Activated naive CD4-positive, alpha-beta T cell treated with anti-CD3 and anti-CD28 coated beads, Interleukin-2, amount 10 ng/mL, durations not matched to agents 7 days and 5 days (primary cell): ENCODE measurements around the gene HGS.
A peak's percentile ranks its signal among the peaks of the same experiment; 100 is the strongest.

Source experiments
- CTCF ChIA-PET: fragments of 350-600 bp; sonication (Branson Sonifier 250); formaldehyde crosslinking; loops from one replicate; lab custom pipeline; 2021; ENCODE audit warnings: antibody characterized with exemption; lab: Charles Lee
- DNase-seq: peaks from one replicate; pipeline ENCODE4 v3.0.0-alpha.2; 2020
- H3K27ac Mint-ChIP-seq: one replicate; pipeline ENCODE4 v1.8.0; 2021; ENCODE audit warnings: mild to moderate bottlenecking, moderate library complexity, mixed read lengths
- H3K27me3 Mint-ChIP-seq: one replicate; pipeline ENCODE4 v1.8.0; 2021; ENCODE audit warnings: mild to moderate bottlenecking, mixed read lengths
- H3K36me3 Mint-ChIP-seq: one replicate; pipeline ENCODE4 v1.8.0; 2021; ENCODE audit warnings: mixed read lengths
- H3K4me1 Mint-ChIP-seq: one replicate; pipeline ENCODE4 v1.8.0; 2021; ENCODE audit warnings: mixed read lengths
- H3K4me3 Mint-ChIP-seq: one replicate; pipeline ENCODE4 v1.8.0; 2021; ENCODE audit warnings: mild to moderate bottlenecking, moderate library complexity, mixed read lengths
- H3K9me3 Mint-ChIP-seq: one replicate; pipeline ENCODE4 v1.8.0; 2021; ENCODE audit warnings: mixed read lengths

Gene HGS

DNA sequence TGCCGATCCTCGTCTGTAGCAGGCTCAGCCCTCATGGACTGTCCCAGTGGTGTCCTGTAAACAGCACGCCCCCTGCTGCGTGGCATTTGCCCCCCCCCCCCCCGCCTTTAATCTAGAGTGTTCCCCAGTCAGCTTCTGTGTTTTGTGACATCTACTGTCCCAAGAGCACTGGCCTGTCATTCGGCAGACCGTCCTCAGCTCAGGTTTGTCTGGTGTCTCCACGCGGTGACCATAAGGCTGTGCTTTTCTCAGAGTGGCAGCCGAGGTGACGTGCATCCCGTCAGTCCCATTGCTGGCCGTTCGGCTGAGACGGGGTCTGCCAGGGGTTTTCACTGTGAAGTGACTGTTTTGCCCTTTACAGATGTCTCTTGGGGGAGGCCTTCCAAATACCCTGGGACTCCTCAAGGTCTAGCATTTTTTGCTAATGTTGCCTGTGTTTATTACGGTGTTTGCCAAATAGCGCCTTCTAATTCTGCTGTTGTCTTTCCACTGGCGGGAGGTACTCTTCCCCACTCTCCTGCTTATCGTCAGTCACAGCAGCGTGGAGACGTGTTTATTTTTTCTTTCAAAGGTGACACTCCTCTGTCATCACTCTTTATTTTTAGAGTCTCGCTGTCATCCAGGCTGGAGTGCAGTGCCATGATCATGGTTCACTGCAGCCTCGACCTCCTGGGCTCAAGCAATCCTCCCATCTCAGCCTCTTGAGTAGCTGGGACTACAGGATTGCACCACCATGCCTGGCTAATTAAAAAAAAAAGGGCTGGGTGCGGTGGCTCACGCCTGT lies 13.6 kb downstream of the HGS start:
- no peaks in the 10 kb centered on the region for H3K9me3 Mint-ChIP-seq
- H3K4me1 Mint-ChIP-seq: peaks cover 21% of the 10 kb centered on the region
- no peak for DNase-seq
- no peaks in the 10 kb centered on the region for H3K27me3 Mint-ChIP-seq
- peak overlapping the region; percentile 2 for H3K27ac Mint-ChIP-seq
- CTCF ChIA-PET: interaction anchor here (1.5 kb wide), 1 partner anchor 14 kb away, joined by 3 read pairs; the partner anchor contains the start of genes ARL16 and HGS
- H3K36me3 Mint-ChIP-seq: peaks cover 41% of the 10 kb centered on the region
- H3K4me3 Mint-ChIP-seq: no peak overlapping the region

DNA sequence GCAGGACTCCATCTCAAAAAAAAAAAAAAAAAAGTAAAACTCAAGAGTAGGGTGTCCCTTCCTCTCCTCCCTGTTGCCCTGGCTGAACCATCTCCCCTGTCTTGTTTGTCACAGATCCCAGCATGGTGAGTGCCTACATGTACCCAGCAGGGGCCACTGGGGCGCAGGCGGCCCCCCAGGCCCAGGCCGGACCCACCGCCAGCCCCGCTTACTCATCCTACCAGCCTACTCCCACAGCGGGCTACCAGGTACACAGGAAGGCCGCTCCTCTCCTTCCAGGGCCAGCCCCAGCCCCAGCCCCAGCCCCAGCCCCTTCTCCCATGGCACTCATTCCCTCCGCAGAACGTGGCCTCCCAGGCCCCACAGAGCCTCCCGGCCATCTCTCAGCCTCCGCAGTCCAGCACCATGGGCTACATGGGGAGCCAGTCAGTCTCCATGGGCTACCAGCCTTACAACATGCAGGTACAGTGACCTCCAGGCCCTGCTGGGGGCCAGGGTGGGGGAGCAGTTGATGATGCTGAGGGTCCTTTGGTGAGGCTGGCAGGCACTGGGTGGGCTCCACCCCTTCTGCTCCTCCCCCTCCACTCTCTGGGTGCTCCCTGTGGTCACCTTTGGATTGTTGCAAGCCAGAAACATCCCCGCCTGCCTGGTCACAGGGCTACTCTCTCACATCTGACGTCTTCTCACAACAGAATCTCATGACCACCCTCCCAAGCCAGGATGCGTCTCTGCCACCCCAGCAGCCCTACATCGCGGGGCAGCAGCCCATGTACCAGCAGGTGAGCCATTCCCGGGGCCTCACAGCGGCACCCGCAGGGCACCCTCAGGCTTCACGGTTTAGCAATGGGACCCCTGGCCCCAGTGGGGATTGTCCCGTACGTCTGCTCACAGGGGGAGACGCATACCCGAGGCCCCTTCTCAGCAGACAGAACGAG lies 16.8 kb downstream of the HGS start:
- H3K4me1 Mint-ChIP-seq: peaks cover 35% of the 10 kb centered on the region
- peaks cover 53% of the 10 kb centered on the region for H3K36me3 Mint-ChIP-seq

DNA sequence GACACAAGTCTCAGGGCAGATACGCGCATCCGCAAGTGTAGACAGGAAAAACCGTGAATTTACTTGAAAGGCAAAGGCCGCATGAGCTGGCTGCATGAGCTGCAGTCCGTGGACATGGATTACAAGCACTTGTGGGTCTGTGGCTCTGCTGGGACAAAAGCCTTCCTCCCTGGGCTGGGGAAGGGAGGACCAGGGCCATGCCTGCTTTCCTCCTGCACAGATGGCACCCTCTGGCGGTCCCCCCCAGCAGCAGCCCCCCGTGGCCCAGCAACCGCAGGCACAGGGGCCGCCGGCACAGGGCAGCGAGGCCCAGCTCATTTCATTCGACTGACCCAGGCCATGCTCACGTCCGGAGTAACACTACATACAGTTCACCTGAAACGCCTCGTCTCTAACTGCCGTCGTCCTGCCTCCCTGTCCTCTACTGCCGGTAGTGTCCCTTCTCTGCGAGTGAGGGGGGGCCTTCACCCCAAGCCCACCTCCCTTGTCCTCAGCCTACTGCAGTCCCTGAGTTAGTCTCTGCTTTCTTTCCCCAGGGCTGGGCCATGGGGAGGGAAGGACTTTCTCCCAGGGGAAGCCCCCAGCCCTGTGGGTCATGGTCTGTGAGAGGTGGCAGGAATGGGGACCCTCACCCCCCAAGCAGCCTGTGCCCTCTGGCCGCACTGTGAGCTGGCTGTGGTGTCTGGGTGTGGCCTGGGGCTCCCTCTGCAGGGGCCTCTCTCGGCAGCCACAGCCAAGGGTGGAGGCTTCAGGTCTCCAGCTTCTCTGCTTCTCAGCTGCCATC lies 17.7 kb downstream of the HGS start:
- no peaks in the 10 kb centered on the region for H3K27me3 Mint-ChIP-seq
- CTCF ChIA-PET: interaction anchor here (0.8 to 1.7 kb wide), 3 partner anchors 18 to 30 kb away, joined by 3 to 8 read pairs (median 4); partner anchors contain the start of genes ARL16 and HGS
- H3K9me3 Mint-ChIP-seq: no peaks in the 10 kb centered on the region
- peak overlapping the region; percentile 97 for H3K27ac Mint-ChIP-seq
- DNase-seq: peak; percentile 42
- H3K4me3 Mint-ChIP-seq: peak overlapping the region; percentile 86
- H3K36me3 Mint-ChIP-seq: peaks cover 60% of the 10 kb centered on the region
- H3K4me1 Mint-ChIP-seq: peaks cover 42% of the 10 kb centered on the region

More for the DNA sequence above, 16.8 kb downstream of the HGS start:
- Mint-ChIP-seq H3K4me3 (peak overlapping the region; percentile 86), H3K27me3 (no peaks in the 10 kb centered on the region), H3K27ac (no peak overlapping the region), H3K9me3 (no peaks in the 10 kb centered on the region)
- DNase-seq: no peak
- CTCF ChIA-PET: no interaction called here

DNA sequence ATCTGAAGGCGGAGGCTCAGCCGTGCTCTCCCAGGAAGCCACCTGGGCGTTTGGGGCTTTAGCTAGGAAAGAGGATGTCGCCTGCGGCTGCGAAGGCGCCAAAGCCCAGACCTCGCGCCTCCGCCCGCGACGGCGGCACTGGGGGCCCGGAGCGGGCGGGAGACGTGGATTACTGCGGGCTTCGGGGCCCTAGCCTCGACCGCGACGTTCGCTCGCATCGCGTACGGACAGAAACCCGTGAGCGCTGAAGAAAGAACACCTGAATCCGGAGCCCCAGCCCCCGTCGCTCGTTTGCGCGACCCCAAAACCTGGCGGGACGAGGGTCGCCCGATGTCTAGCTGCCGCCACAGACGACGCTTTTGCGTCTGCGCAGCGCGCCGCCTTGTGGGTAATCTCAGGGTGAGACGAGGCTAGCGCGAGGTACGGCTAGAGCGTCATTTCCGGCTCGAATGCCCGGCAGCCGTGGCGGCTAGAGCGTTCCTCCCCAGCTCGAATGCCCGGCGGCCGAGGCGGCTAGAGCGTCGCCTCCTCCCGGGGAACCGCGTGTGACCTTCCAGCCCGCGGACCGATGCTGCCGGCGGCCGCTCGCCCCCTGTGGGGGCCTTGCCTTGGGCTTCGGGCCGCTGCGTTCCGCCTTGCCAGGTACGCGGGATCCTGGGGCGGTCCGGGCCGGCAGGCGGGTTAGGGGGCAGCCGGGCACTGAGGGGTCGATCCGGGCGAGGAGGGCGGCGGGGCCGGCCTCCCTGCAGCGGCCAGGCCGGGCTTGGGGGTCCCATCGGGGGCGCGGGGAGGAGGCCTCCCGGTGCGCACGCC lies 19.3 kb downstream of the HGS start, which contains the start of gene MRPL12:
Gene MRPL12, plus strand, starts transcription at position 434 of the 813 bp plus-strand sequence. Its CDS starts 135 bp downstream, at position 569.
- H3K36me3 Mint-ChIP-seq: peaks cover 48% of the 10 kb centered on the region
- peak within 1 kb of the TSS; percentile 97 for H3K27ac Mint-ChIP-seq
- H3K9me3 Mint-ChIP-seq: no peaks in the 10 kb centered on the region
- H3K27me3 Mint-ChIP-seq: no peaks in the 10 kb centered on the region
- CTCF ChIA-PET: interaction anchor here (0.8 to 1.7 kb wide), 3 partner anchors 20 to 223 kb away, joined by 3 to 8 read pairs (median 4); partner anchors contain the start of genes ARL16 and HGS
- DNase-seq: peak; percentile 93
- peak within 1 kb of the TSS; percentile 86 for H3K4me3 Mint-ChIP-seq
- peaks cover 42% of the 10 kb centered on the region for H3K4me1 Mint-ChIP-seq

DNA sequence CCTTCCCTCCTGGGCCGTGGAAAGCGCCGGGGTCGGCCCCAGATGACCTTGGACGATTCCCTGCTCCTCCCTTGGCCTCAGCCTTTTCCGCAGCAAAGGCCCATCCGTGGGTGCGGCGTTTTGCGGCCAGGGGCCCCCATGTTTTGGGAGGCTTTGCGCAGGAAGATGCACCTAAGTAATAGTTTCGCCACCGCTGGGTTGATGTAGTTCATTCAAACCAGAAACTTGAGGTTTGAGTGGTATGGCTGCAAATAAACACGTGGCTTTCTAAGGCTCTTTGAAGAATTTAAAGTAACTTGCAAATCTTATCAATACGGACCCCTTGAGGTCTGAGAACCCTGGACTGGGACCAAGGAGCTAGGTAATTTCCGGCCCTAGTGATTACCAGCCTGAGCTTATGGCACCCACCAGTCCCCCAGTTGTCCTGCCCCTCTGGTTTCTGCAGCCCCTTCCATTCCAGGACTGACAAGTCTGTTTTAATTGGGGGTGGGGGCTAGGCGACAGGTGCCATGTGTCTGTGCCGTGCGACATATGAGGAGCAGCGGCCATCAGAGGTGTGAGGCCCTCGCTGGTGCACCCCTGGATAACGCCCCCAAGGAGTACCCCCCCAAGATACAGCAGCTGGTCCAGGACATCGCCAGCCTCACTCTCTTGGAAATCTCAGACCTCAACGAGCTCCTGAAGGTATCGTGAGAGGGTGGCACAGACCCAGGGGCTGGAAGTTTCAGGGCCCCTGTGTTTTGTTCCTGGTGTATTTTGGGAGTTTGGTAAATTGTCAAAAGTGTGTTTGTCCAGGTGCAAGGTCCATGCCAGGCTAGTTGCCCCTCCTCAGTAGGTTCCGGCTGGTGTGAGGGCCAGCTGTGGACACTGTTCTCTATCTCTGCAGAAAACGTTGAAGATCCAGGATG lies 20.2 kb downstream of the HGS start:
- CTCF ChIA-PET: interaction anchor here (0.8 kb wide), 1 partner anchor 222 kb away, joined by 3 read pairs; no protein-coding TSS in a partner anchor
- Mint-ChIP-seq H3K27me3 (no peaks in the 10 kb centered on the region), H3K4me1 (peaks cover 40% of the 10 kb centered on the region), H3K36me3 (peaks cover 44% of the 10 kb centered on the region), H3K27ac (peak overlapping the region; percentile 89), H3K9me3 (no peaks in the 10 kb centered on the region), H3K4me3 (peak overlapping the region; percentile 86)
- DNase-seq: peak; percentile 52

DNA sequence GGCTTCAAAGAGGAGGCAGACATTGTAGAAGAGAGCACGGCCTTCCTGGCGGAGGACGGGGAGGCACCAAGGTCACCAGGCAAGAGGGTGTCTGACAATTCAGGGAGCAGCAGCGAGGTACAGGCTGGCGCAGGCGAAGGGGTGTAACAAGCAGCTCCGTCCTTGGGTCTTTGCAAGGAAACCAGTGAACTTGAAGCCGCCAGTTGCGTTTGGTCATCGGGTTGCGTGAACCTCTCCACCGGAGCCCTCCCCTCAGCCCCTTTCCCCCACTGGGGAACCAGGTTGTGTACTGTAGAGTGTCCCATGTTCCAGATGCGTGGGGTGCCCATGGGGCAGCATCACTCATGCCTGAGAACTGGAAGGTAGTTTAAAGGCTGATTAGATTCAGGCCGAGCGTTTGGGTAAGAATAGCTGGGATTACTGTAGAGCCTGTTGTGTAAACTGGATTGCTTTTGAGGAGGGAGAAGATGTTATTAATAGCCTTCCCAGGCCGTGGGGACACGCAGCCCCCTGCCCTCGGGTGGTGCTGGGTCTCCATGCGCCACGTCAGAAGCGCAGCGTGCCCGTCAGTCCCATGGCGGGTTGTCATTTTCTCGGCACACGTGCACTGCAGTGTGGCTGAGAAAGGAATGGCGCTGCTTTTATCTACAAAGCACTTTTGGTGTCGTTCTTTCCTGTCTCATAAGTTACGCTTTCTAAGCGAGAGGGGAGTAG lies 21.9 kb downstream of the HGS start:
- Mint-ChIP-seq H3K9me3 (no peaks in the 10 kb centered on the region), H3K4me1 (peaks cover 47% of the 10 kb centered on the region), H3K36me3 (peaks cover 41% of the 10 kb centered on the region), H3K4me3 (peak overlapping the region; percentile 21), H3K27me3 (no peaks in the 10 kb centered on the region), H3K27ac (no peak overlapping the region)
- CTCF ChIA-PET: no interaction called here
- no peak for DNase-seq

DNA sequence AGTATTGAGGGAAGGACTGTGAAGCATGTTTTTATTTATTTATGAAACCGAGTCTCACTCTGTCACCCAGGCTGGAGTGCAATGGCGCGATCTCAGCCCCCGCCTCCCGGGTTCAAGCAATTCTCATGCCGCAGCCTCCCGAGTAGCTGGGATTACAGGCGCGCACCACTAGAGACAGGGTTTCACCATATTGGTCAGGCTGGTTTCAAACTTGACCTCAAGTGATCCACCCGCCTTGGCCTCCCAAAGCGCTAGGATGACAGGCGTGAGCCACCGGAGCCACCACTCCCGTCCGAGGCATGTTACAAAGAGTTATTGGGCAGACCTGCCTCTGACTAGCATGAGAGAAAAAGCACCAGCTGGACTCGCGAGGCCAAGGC lies 22.4 kb downstream of the HGS start:
- CTCF ChIA-PET: no interaction called here
- Mint-ChIP-seq H3K27ac (no peak overlapping the region), H3K4me1 (peaks cover 47% of the 10 kb centered on the region), H3K36me3 (peaks cover 37% of the 10 kb centered on the region), H3K27me3 (no peaks in the 10 kb centered on the region), H3K9me3 (no peaks in the 10 kb centered on the region), H3K4me3 (no peak overlapping the region)
- DNase-seq: no peak

DNA sequence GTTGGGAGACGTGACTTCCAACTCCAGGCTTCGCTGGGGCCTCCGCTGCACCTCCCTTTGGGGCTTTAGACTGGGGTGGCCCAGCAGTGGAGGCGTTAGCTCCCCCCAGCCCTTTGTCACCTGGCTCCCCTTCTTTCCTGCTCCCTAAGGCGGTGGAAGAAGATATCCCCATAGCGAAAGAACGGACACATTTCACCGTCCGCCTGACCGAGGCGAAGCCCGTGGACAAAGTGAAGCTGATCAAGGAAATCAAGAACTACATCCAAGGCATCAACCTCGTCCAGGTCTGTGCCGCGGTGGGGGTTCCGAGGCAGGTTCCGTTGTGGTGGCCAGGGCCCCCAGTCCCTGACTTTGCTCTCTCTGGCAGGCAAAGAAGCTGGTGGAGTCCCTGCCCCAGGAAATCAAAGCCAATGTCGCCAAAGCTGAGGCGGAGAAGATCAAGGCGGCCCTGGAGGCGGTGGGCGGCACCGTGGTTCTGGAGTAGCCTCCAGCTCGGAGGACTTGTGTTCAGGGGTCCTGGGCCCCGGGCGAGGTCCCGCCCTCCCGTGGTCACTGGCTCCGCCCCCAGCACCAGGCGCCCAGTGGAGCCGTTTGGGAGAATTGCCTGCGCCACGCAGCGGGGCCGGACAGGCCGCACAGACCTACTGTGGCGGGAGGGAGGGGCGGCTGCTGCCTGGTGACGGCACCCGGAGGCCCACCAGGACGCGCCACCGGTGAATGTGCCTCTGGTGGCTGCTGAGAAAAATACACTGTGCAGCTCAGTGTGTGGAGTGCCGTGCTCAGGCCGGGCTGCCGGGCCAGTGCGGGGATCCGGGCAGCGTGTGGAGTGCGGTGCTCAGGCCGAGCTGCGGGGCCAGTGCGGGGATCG lies 23.2 kb downstream of the HGS start:
- DNase-seq: no peak
- H3K4me3 Mint-ChIP-seq: no peak overlapping the region
- CTCF ChIA-PET: no interaction called here
- peaks cover 31% of the 10 kb centered on the region for H3K36me3 Mint-ChIP-seq
- no peaks in the 10 kb centered on the region for H3K27me3 Mint-ChIP-seq
- H3K27ac Mint-ChIP-seq: no peak overlapping the region
- peaks cover 45% of the 10 kb centered on the region for H3K4me1 Mint-ChIP-seq
- no peaks in the 10 kb centered on the region for H3K9me3 Mint-ChIP-seq

DNA sequence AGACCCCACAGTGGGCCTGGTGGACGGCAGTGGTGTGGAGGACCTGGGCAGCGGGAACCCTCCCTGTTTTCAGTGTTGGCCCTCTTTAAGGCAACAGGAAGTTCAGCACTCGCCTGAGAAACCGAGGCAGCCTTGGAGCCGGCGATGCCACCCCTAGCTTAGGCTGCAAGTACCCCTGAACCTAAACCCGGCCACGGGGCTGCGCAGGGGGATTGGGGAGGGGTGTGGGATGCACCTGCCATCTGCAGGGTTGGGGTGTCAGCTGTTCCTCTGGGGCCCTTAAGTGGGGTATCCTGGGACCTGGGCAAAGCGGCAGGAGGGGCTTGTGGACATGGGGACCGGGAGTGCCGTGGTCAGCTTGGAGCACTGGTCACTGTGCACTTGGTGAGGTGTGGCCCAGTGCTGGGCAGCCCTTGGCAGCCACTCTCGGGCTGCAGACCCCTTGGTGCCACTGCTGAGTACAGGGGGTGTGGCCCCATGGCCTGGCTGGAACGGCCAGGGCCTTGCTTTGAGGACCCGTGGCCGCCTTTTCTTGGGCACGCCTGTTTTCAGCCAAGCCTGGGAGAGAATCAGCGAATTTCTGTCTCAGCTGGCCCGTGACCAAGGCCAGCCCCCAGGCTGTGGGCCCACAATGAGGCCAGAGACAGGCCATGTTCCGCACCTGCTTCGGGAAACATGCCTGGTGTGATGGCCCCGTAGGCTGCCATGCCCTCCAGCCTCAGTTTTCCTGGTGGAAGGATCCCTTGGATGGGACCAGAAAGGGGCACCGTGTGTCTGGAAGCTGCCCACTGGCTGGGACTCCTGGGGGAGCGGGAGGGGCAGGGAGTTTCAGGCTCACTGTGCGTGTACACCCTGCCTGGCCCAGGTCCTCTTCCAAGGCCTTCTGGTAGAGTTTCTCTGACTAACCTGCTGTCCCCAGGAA lies 24.2 kb downstream of the HGS start:
- Mint-ChIP-seq H3K4me1 (peaks cover 41% of the 10 kb centered on the region), H3K27ac (no peak overlapping the region), H3K4me3 (no peak overlapping the region), H3K27me3 (no peaks in the 10 kb centered on the region), H3K36me3 (peaks cover 26% of the 10 kb centered on the region), H3K9me3 (no peaks in the 10 kb centered on the region)
- DNase-seq: no peak
- CTCF ChIA-PET: interaction anchor here (1.0 kb wide), 1 partner anchor 24 kb away, joined by 3 read pairs; the partner anchor contains the start of genes ARL16 and HGS

DNA sequence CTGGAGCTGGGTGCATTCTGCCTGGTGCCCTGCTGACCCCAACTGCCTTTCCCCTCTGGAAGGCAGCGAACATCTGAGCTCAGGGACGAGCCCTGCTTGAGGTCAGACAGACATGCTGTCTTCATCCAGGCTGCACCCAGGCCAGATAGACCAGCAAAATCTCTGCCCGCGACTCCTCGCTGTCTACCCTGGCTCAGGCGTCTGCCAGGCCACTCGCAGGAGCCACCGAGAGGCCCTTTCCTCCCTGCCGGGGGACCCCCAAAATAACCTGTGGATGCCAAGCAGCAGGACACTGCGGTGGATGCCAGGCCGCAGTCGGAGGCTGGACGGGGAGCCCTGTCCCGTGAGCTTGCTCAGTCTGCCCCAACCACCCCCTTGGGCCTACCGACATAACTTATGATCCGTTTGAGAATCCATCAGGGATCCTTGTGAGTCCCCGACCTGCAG lies 25.0 kb downstream of the HGS start:
- CTCF ChIA-PET: interaction anchor here (1.0 kb wide), 1 partner anchor 25 kb away, joined by 3 read pairs; the partner anchor contains the start of genes ARL16 and HGS
- Mint-ChIP-seq H3K27ac (no peak overlapping the region), H3K36me3 (peaks cover 24% of the 10 kb centered on the region), H3K9me3 (no peaks in the 10 kb centered on the region), H3K27me3 (no peaks in the 10 kb centered on the region), H3K4me3 (no peak overlapping the region), H3K4me1 (peaks cover 49% of the 10 kb centered on the region)
- DNase-seq: no peak
